Mucosa of gallbladder (tissue), 1 donor: ENCODE data around the gene SCN4A. TPM values are rescaled to one million over a fixed set of nuclear protein-coding genes. Genes with fewer than 3 reads are reported as not detected.
"Not testable (repeated sequence)": the region's sequence is repeated elsewhere in the genome, so short reads cannot be mapped to it uniquely, and the experiment has no call there.

Experiments used
- DNase-seq: peaks from one replicate; pipeline ENCODE4 v3.0.0-alpha.2; 2020; ENCODE audit warnings: low spot score
- total RNA-seq: library from RNA; stranded (reverse); gene quantifications from one replicate; pipeline ENCODE4 v1.2.1, GENCODE V29; 2021
- donor health status: DM: no; HTN: no; CAD: no.

Gene SCN4A
- total RNA-seq, 1 donor from 2014 or later, result 1.2 TPM

DNA sequence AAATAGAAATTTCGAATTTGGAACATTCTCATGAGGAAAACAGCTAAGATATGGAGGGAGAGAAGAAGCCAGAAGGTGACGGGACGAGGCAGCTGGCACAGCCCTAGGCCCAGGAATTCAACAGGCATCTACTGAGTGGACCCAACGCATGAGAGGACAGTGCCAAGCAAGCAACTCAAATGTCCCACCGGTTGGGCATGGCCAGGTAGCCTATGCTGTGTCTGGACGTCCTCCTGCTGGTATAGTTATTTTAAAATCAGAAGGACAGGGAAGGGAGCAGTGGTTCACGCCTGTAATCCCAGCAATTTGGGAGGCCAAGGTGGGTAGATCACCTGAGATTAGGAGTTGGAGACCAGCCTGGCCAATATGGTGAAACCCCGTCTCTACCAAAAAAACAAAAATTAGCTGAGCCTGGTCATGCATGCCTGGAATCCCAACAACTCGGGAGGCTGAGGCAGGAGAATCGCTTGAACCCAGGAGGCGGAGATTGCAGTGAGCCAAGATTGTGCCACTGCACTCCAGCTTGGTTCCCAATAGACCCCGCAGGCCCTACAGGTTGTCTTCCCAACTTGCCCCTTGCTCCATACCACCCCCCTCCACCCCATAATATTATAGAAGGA, 56.0 kb downstream of the SCN4A start:
- no peak for DNase-seq

DNA sequence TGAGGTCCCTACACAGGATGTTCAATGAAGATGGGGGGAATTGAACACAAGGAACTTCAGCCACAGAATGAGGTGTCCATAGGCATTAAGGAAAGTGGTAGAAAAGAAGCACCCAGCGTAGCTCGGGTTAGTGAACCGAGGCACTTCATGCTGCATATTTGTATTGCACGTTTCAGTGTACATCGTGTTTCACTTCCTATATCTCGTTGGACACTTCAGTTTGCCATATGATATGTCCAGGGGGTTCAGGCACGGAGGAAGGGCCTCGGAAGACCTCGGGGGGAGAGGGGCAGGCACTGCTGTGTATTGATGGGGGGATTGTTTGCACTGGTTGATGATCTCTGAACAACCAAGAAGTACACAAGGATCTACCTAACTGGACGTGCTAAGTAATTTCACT, 57.0 kb downstream of the SCN4A start:
- not testable (repeated sequence) for DNase-seq

DNA sequence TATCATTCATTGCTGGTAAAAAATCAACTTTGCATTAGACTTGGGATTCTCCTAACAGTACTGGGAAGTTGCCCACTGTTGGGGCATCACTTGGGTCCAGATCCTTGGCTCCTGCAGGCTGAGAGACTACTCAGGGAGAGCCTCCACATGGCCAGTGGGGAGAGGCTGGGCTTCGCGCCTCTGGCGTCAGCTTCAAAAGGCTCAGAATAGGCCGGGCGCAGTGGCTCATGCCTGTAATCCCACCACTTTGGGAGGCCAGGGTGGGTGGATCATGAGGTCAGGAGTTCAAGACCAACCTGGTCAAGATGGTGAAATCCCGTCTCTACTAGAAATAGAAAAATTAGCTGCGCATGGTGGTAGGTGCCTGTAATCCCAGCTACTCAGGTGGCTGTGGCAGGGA, 58.2 kb downstream of the SCN4A start:
- DNase-seq, result no peak

DNA sequence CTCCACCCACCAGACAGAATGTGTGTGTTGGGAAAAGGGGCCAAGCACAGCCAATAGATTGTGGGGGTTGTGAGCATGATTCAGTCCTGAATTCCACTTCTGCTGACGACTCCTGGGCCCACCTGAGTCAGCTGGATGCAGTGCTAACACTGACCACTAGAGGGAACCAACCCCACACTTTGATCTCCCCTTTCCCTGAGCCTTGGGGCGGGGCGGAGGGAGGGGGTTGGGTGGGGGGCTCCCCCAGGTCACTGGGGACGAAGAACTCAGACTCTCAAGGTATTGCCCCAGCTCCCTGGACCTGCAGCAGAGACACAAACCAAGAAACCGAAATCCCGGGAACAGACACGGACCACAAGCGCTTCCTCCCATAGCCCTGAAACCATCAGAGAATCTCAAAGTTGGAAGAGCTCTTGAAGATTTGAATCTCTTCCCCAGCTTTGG, 61.0 kb downstream of the SCN4A start:
- no peak for DNase-seq

DNA sequence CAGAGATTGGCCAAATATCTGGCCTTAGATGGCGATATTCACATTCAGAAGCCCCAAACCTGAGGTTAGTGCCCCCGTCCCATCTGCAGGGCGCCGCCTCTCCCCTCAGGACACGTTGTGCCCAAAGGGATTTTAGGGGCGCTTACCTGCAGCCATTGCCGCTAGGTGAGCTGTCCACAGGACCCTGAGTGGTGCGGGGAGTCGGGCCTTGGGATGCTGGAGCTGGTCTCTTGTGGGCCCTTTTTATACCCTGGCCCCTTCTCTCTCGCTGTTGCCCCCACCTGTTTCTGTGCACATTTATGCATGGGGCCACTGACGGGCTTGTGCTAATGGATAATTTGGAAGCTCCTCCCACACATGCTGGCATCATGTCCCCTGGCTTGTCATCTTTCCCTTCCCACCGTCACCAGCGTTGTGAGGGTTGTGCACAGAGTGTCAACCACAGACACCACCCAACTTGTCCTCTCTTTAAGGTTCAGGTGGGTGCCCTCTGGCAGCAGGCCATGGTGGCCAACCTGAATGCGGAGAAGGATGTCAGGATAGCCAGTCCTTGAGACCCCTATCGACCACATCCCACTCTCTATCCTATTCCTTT, 61.6 kb downstream of the SCN4A start, which contains the start of gene CSHL1:
CSHL1 (minus strand) TSS at position 218 of the 595 bp plus-strand sequence; CDS start at position 156, 62 bp downstream.
- DNase-seq, result no peak

DNA sequence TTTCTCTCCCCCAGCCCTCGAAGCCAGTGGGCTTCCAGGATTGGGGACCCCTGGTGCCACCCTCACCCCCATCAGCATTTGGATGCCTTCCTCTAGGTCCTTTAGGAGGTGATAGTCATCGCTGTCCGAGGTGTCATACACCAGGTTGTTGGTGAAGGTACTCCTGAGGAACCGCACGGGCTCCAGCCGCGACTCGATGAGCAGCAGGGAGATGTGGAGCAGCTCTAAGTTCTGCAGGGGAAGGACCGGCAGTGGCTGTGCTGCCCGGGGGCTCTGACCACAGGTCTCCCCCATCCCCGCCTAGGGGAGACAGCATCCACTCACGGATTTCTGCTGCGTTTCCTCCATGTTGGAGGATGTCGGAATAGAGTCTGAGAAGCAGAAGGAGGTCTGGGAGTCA, 62.6 kb downstream of the SCN4A start:
- DNase-seq, result no peak

DNA sequence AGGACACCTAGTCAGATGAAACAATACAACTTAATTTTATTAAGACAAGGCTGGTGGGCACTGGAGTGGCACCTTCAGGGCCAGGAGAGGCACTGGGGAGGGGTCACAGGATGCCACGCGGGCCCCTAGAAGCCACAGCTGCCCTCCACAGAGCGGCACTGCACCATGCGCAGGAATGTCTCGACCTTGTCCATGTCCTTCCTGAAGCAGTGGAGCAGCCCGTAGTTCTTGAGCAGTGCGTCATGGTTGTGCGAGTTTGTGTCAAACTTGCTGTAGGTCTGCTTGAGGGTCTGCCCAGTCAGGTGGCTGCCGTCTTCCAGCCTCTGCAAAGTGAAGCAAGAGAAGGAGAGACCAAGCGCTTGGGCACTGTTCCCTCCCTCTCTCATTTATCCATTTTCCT, 63.1 kb downstream of the SCN4A start:
- DNase-seq, result not testable (repeated sequence)

DNA sequence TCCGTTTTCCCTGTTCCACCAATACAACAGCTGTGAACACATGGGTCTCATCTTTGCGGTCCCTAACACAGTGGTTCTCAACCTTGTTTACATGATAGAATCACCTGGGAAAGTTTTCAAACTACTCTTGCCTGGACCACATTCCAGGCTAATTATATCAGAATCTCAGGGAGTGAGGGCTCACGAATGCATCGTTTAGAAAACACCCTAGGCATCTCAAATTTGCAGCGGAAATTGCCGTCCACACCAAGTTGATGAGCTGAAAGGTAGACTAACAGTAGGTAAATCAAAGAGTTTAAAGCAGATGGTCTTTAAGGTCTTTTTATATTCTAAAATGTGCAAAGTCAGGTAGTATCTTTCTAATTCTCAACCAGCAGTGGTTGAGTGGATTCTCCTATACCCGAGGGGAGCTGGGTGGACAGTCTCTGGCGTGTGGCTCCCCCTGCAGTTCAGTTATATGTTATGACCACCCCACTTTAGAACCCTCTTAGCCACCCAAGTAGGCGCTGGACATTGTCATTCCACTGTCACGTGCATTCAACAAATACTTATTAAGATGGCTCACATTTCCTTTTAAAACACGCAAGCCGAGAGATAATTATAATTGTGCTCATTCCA, 65.4 kb downstream of the SCN4A start:
- DNase-seq, result not testable (repeated sequence)

DNA sequence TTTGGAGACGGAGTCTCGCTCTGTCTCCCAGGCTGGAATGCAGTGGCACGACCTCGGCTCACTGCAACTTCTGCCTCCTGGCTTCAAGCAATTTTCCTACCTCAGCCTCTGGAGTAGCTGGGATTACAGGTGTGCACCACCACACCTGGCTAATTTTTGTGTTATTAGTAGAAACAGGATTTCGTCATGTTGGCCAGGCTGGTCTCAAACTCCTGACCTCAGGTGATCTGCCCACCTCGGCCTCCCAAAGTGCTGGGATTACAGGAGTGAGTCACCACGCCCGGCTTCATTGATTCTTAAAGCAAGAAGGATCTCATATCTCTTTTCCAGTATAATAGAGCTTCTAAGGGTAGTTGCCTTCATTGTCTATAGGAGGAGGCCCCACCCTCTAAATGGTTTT, 67.9 kb downstream of the SCN4A start:
- not testable (repeated sequence) for DNase-seq

DNA sequence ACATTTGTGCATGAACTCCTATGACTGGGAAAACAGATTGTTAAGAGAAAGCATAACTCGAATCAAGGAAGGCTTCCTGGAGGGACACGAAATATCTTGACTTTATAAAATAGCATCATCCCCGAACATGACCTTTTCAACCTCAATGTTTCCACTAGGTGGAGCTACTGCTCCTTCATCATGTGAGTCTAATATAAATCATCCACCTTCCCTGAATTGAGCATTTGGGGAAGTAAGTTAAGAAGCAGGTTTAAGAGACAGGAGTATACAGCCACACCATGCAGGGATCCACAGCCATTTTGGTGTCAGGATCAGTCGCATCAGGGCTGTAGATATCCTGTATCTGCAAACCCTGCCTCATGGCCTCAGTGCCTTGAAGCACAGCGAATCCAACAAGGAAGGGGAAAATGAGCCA, 68.9 kb downstream of the SCN4A start:
- not testable (repeated sequence) for DNase-seq

DNA sequence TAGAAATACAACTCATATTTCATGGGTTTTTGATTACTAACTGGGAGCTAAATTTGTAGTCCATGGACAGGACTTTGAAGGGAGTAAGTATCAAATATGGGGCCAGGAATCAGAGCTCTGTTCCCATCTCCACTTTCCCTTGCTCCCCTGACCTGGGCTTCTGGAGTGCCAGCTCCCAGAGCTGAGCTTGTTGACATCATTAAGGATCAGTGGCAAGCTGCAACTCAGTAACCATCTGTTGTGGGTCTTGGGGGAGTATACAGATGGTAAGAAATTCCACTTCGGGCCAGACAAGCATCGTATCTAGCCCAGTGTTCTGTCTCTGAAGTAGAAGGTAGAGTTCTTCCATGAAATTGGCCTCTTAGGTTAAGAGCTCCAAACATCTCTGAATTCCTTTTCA, 70.7 kb downstream of the SCN4A start:
- not testable (repeated sequence) for DNase-seq

DNA sequence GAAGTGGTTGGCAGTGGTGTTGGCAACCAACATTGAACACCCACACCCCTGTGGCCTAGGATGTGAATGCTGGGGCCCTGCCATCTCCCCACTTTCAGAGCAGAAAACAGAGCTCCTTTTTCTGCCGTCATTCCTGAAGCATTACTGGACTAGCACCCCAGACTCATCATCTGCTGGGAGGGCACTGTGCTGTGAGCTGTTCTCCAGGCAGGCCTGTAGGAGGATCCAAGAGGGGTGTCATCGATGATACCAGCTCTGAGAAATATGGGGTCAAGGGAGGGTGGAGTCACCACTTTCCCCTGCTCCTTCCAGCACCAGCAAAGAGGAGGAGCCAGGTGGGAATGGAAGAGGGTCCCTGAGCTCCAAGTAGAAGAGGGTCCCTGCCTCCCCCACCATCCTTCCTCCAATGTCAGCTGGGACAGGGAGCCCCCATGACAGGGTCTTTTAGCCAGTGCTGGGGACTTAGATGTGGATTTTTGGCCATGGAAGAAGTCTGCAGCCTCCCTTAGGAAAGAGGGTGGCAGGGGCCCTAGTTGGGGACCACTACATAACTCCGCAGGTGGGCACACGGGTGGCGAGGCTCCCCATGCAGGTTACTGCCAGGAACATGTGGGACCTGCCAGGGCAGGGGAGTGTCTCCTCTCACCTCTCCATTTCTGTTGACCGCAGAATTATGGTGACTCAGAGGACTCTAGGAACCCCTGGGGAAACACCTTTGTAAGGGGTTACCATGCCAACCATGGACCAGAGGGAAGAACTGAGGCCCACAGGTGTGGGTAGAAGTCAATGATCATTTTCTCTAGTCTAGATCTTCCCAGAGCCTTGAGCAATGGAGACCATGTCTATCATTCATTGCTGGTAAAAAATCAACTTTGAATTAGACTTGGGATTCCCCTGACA, 73.6 kb downstream of the SCN4A start:
- DNase-seq, result not testable (repeated sequence)

DNA sequence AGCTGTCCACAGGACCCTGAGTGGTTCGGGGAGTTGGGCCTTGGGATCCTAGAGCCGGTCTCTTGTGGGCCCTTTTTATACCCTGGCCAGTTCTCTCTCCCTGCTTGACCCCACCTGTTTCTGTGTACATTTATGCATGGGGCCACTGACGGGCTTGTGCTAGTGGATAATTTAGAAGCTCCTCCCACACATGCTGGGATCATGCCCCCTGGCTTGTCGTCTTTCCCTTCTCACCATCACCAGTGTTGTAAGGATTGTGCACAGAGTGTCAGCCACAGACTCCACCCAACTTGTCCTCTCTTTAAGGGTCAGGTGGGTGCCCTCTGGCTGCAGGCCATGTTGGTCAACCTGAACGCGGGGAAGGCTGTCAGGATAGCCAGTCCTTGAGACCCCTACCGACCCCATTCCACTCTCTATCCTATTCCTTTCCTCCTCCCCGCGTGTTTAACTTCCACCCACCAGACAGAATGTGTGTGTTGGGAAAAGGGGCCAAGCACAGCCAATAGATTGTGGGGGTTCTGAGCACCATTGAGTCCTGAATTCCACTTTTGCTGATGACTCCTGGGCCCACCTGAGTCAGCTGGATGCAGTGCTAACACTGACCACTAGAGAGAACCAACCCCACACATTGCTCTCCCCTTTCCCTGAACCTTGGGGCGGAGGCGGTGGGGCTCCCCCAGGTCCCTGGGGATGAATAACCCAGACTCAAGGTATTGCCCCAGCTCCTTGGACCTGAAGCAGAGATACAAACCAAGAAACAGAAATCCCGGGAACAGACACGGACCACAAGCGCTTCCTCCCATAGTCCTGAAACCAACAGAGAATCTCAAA, 76.0 kb downstream of the SCN4A start, which contains the start of gene CSH1:
CSH1 (minus strand) TSS at position 51 of the 831 bp plus-strand sequence. CDS start 63 bp downstream, outside the sequence.
- not testable (repeated sequence) for DNase-seq

DNA sequence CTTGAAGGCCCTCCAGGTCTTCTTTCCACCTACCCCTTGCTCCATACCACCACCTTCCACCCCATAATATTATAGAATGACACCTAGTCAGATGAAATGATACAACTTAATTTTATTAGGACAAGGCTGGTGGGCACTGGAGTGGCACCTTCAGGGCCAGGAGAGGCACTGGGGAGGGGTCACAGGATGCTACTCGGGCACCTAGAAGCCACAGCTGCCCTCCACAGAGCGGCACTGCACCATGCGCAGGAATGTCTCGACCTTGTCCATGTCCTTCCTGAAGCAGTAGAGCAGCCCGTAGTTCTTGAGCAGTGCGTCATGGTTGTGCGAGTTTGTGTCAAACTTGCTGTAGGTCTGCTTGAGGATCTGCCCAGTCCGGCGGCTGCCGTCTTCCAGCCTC, 77.9 kb downstream of the SCN4A start:
- DNase-seq, result not testable (repeated sequence)

DNA sequence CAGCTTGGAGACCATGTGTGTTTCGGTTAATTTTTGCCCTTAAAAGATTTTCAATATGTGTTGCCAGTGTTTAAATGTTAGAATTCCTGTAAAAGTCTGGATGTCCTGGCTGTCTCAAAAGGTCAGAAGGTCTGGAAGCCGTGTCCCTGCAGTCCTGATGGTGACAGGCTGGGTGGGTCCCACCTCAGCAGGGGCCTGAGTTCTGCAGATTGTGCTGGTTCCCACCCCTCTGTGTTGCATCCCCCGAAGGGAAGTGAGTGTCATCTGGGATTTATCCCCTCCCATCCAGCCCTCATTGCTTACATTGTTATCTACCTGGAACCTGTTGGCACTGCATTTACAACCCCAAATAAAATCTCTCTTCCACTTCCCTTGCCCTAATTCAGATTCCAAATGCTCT, 78.7 kb downstream of the SCN4A start:
- not testable (repeated sequence) for DNase-seq

DNA sequence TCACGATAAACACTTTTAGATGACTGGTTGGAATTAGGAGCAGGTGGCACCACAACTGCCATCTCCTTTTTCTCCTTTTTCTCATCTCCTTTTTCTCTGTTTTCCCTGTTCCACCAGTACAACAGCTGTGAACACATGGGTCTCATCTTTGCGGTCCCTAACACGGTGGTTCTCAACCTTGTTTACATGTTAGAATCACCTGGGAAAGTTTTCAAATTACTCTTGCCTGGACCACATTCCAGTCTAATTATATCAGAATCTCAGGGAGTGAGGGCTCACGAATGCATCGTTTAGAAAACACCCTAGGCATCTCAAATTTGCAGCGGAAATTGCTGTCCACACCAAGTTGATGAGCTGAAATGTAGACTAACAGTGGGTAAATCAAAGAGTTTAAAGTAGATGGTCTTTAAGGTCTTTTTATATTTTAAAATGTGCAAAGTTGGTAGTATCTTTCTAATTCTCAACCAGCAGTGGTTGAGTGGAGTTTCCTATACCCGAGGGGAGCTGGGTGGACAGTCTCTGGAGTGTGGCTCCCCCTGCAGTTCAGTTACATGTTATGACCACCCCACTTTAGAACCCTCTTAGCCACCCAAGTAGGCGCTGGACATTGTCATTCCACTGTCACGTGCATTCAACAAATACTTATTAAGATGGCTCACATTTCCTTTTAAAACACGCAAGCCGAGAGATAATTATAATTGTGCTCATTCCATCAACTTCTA, 80.2 kb downstream of the SCN4A start:
- not testable (repeated sequence) for DNase-seq

DNA sequence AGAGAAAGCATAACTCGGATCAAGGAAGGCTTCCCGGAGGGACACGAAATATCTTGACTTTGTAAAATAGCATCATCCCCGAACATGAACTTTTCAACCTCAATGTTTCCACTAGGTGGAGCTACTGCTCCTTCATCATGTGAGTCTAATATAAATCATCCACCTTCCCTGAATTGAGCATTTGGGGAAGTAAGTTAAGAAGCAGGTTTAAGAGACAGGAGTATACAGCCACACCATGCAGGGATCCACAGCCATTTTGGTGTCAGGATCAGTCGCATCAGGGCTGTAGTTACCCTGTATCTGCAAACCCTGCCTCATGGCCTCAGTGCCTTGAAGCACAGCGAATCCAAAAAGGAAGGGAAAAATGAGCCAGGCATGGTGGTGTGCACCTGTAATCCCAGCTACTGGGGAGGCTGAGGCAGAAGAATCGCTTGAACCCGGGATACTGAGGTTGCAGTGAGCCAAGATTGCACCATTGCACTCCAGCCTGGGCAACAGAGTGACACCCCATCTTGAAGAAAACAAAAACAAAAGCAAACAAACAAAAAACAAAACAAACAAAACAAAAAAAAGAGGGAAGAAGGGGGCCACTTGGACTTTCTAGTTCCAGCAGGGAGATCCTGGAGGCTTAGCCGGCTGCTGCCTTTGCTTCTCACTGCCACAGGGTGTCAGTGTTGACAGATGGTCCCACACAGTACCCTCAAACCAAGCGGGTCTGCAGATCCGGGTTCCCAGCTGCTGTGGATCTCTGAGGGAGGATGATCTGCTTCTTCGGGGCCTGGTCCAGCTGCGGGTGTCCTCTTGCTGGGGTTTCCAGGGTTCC, 83.5 kb downstream of the SCN4A start:
- DNase-seq, result peak; percentile 27
